Measurements from ENCODE around the gene TP53BP1.

- TF ChIP-seq, protein P1, sequence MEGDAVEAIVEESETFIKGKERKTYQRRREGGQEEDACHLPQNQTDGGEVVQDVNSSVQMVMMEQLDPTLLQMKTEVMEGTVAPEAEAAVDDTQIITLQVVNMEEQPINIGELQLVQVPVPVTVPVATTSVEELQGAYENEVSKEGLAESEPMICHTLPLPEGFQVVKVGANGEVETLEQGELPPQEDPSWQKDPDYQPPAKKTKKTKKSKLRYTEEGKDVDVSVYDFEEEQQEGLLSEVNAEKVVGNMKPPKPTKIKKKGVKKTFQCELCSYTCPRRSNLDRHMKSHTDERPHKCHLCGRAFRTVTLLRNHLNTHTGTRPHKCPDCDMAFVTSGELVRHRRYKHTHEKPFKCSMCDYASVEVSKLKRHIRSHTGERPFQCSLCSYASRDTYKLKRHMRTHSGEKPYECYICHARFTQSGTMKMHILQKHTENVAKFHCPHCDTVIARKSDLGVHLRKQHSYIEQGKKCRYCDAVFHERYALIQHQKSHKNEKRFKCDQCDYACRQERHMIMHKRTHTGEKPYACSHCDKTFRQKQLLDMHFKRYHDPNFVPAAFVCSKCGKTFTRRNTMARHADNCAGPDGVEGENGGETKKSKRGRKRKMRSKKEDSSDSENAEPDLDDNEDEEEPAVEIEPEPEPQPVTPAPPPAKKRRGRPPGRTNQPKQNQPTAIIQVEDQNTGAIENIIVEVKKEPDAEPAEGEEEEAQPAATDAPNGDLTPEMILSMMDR (IDR thresholded peaks at IDR 0.05) = no peak
- no peak for TF ChIP-seq POLR2AphosphoS5 (IDR thresholded peaks at IDR 0.05)
- TF ChIP-seq EP300 (IDR thresholded peaks at IDR 0.05) = no peak
- no peak for TF ChIP-seq POLR2A (IDR thresholded peaks at IDR 0.05)
Measured at GRCh38 chr15:43519196-43519595, 26.2 kb upstream of the TP53BP1 start.
